Hepatocyte (in vitro differentiated cells): ENCODE measurements around the gene PYCR2.

Experiments used
- CTCF ChIP-seq: fragments of 200-600 bp; sonication (generic); IDR thresholded peaks from 2 replicates; pipeline ENCODE4 v1.5.1; 2016; ENCODE audit warnings: antibody characterized with exemption, mild to moderate bottlenecking; ENCODE audit not compliant: poor library complexity
- EZH2phosphoT487 ChIP-seq: fragments of 200-600 bp; sonication (generic); IDR thresholded peaks from one replicate; pipeline ENCODE4 v1.6.1; 2018; ENCODE audit warnings: antibody characterized with exemption, mild to moderate bottlenecking, low read depth, moderate library complexity; ENCODE audit not compliant: unreplicated experiment, severe bottlenecking

GRCh38 chr1:225926551-225927113, 2.6 kb upstream of the PYCR2 start:
- no peak for TF ChIP-seq CTCF
- no peak for TF ChIP-seq EZH2phosphoT487
